Tongue (tissue), 2 donors: ENCODE data around the gene KIAA1586. TPM values are rescaled to one million over a fixed set of nuclear protein-coding genes. Genes with fewer than 3 reads are reported as not detected.

Experiments
- small RNA-seq: library from RNA; depleted of rRNA; stranded (forward); fragments of <200 nt; gene quantifications from one replicate; pipeline ENCODE3, GENCODE V24; 2014; ENCODE audit warnings: low replicate concordance
- total RNA-seq: library from RNA; depleted of rRNA; stranded (reverse); fragments of >200 nt; gene quantifications from one replicate; pipeline ENCODE4 v1.2.3, GENCODE V29; 2014

Gene KIAA1586
- total RNA-seq, 1 donor from 2014 or later = 25.6 TPM

Small RNAs within 50 kb of the gene (small RNA-seq; reads per million reads assigned to genes)
- not detected for gene FTH1P15

Other genes starting within 250 kb of the KIAA1586 start
- 4.9 TPM for gene BEND6, start 91.6 kb upstream of the KIAA1586 start, total RNA-seq
- gene ZNF451, start 43.5 kb downstream of the KIAA1586 start, total RNA-seq = 94.6 TPM
- 11.6 TPM for gene BAG2, start 125.6 kb downstream of the KIAA1586 start, total RNA-seq
- gene RAB23, start 175.6 kb downstream of the KIAA1586 start, total RNA-seq = 38.7 TPM